WTC11 (cell line): ENCODE results near the gene SUGP2. TPM values are rescaled to one million over a fixed set of nuclear protein-coding genes. Genes with fewer than 3 reads are reported as not detected.
A peak's percentile ranks its signal among the peaks of the same experiment; 100 is the strongest.

Experiments
- ARID4B ChIP-seq: sonication (generic); formaldehyde crosslinking; IDR thresholded peaks from 2 replicates; pipeline ENCODE4 v1.8.0; 2023; ENCODE audit warnings: missing genetic modification reagents, mild to moderate bottlenecking, borderline replicate concordance
- ATF2 ChIP-seq: sonication (generic); formaldehyde crosslinking; IDR thresholded peaks from 2 replicates; pipeline ENCODE4 v1.8.1; 2022; ENCODE audit warnings: low read depth, missing genetic modification reagents, borderline replicate concordance
- ATF3 ChIP-seq: sonication (generic); formaldehyde crosslinking; conservative IDR thresholded peaks from 2 replicates; pipeline ENCODE4 v1.8.1; 2022; ENCODE audit warnings: mild to moderate bottlenecking, missing genetic modification reagents
- CBFB ChIP-seq: sonication (generic); formaldehyde crosslinking; IDR thresholded peaks from 2 replicates; pipeline ENCODE4 v1.8.1; 2022; ENCODE audit warnings: mild to moderate bottlenecking, low read depth, missing genetic modification reagents
- ETV6 ChIP-seq: sonication (generic); formaldehyde crosslinking; IDR thresholded peaks from 2 replicates; pipeline ENCODE4 v1.8.1; 2022; ENCODE audit warnings: mild to moderate bottlenecking, missing genetic modification reagents
- FOXJ3 ChIP-seq: sonication (generic); formaldehyde crosslinking; IDR thresholded peaks from 2 replicates; pipeline ENCODE4 v1.9.0; 2021; ENCODE audit warnings: missing genetic modification reagents, mild to moderate bottlenecking, borderline replicate concordance
- FOXK1 ChIP-seq: sonication (generic); formaldehyde crosslinking; IDR thresholded peaks from 2 replicates; pipeline ENCODE4 v1.8.0; 2022; ENCODE audit warnings: mild to moderate bottlenecking, moderate library complexity, missing genetic modification reagents
- GRHL2 ChIP-seq: fragments of 250-450 bp; sonication (Bioruptor Pico); IDR thresholded peaks from 2 replicates; pipeline ENCODE4 v1.8.0; 2022; ENCODE audit warnings: mild to moderate bottlenecking, moderate library complexity; ENCODE audit not compliant: insufficient replicate concordance, severe bottlenecking
- HMGA2 ChIP-seq: fragments of 250-450 bp; sonication (Bioruptor Pico); IDR thresholded peaks from 2 replicates; pipeline ENCODE4 v1.4.0; 2021; ENCODE audit warnings: mild to moderate bottlenecking, moderate library complexity
- HMGXB4 ChIP-seq: sonication (generic); formaldehyde crosslinking; IDR thresholded peaks from 2 replicates; pipeline ENCODE4 v1.8.1; 2023; ENCODE audit warnings: mild to moderate bottlenecking, moderate library complexity, missing genetic modification reagents
- JUN ChIP-seq: sonication (generic); formaldehyde crosslinking; IDR thresholded peaks from 2 replicates; pipeline ENCODE4 v1.8.0; 2023; ENCODE audit warnings: mild to moderate bottlenecking, missing genetic modification reagents
- MAX ChIP-seq: sonication (generic); formaldehyde crosslinking; IDR thresholded peaks from 2 replicates; pipeline ENCODE4 v1.8.0; 2022; ENCODE audit warnings: mild to moderate bottlenecking, missing genetic modification reagents
- MYBL2 ChIP-seq: sonication (generic); formaldehyde crosslinking; IDR thresholded peaks from 2 replicates; pipeline ENCODE4 v1.8.1; 2023; ENCODE audit warnings: mild to moderate bottlenecking, moderate library complexity, missing genetic modification reagents
- NR2C2 ChIP-seq: sonication (generic); formaldehyde crosslinking; IDR thresholded peaks from 2 replicates; pipeline ENCODE4 v1.8.0; 2022; ENCODE audit warnings: mild to moderate bottlenecking, missing genetic modification reagents
- OVOL2 ChIP-seq: fragments of 250-450 bp; sonication (Bioruptor Pico); IDR thresholded peaks from 2 replicates; pipeline ENCODE4 v1.9.0; 2021; ENCODE audit warnings: mild to moderate bottlenecking, borderline replicate concordance
- RELA ChIP-seq: sonication (generic); formaldehyde crosslinking; IDR thresholded peaks from 2 replicates; pipeline ENCODE4 v1.8.1; 2022; ENCODE audit warnings: missing genetic modification reagents, mild to moderate bottlenecking, borderline replicate concordance
- TEAD4 ChIP-seq: sonication (generic); formaldehyde crosslinking; IDR thresholded peaks from 2 replicates; pipeline ENCODE4 v1.8.0; 2022; ENCODE audit warnings: mild to moderate bottlenecking, missing genetic modification reagents
- USF2 ChIP-seq: sonication (generic); formaldehyde crosslinking; IDR thresholded peaks from 2 replicates; pipeline ENCODE4 v1.8.1; 2023; ENCODE audit warnings: mild to moderate bottlenecking, missing genetic modification reagents, moderate library complexity
- ZNF396 ChIP-seq: fragments of 250-450 bp; sonication (Bioruptor Pico); IDR thresholded peaks from 2 replicates; pipeline ENCODE4 v1.8.0; 2021; ENCODE audit warnings: mild to moderate bottlenecking, moderate library complexity, borderline replicate concordance
- ZNF512 ChIP-seq: sonication (generic); formaldehyde crosslinking; IDR thresholded peaks from 2 replicates; pipeline ENCODE4 v1.8.1; 2022; ENCODE audit warnings: missing genetic modification reagents, borderline replicate concordance
- total RNA-seq: library from RNA; stranded (reverse); gene quantifications from 3 replicates; pipeline ENCODE4 v1.2.3, GENCODE V29; 2021
- TF ChIP-seq, protein P1 (sequence below): sonication (generic); formaldehyde crosslinking; IDR thresholded peaks from 2 replicates; pipeline ENCODE4 v1.8.1; 2023; ENCODE audit warnings: mild to moderate bottlenecking, missing genetic modification reagents
- TF ChIP-seq, protein P2 (sequence below): fragments of 250-450 bp; sonication (Bioruptor Pico); IDR thresholded peaks from 2 replicates; pipeline ENCODE4 v1.9.0; 2021; ENCODE audit warnings: mild to moderate bottlenecking

Gene SUGP2
- total RNA-seq, 1 experiment from 2014 or later: 160 TPM

- TF ChIP-seq ATF3 (CRISPR knock-in tag) (no peak), FOXJ3 (CRISPR knock-in tag) (no peak), MYBL2 (CRISPR knock-in tag) (0 out of 2 replicates have a peak, but pooled peaks have one; percentile 40), RELA (CRISPR knock-in tag) (no peak), ZNF396 (CRISPR knock-in tag) (no peak), JUN (CRISPR knock-in tag) (no peak), CBFB (CRISPR knock-in tag) (no peak), GRHL2 (no peak), ZNF512 (CRISPR knock-in tag) (no peak), NR2C2 (CRISPR knock-in tag) (no peak), HMGA2 (CRISPR knock-in tag) (no peak), HMGXB4 (CRISPR knock-in tag) (no peak), ETV6 (CRISPR knock-in tag) (no peak), TEAD4 (CRISPR knock-in tag) (no peak), USF2 (no peak), MAX (CRISPR knock-in tag) (peak; percentile 82), ARID4B (peak; percentile 58; the same call in 1 of the 2 replicates), ATF2 (no peak), OVOL2 (no peak), FOXK1 (CRISPR knock-in tag) (0 out of 2 replicates have a peak, but pooled peaks have one; percentile 37)
- TF ChIP-seq, protein P1, sequence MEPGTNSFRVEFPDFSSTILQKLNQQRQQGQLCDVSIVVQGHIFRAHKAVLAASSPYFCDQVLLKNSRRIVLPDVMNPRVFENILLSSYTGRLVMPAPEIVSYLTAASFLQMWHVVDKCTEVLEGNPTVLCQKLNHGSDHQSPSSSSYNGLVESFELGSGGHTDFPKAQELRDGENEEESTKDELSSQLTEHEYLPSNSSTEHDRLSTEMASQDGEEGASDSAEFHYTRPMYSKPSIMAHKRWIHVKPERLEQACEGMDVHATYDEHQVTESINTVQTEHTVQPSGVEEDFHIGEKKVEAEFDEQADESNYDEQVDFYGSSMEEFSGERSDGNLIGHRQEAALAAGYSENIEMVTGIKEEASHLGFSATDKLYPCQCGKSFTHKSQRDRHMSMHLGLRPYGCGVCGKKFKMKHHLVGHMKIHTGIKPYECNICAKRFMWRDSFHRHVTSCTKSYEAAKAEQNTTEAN (CRISPR knock-in tag): no peak
- TF ChIP-seq, protein P2, sequence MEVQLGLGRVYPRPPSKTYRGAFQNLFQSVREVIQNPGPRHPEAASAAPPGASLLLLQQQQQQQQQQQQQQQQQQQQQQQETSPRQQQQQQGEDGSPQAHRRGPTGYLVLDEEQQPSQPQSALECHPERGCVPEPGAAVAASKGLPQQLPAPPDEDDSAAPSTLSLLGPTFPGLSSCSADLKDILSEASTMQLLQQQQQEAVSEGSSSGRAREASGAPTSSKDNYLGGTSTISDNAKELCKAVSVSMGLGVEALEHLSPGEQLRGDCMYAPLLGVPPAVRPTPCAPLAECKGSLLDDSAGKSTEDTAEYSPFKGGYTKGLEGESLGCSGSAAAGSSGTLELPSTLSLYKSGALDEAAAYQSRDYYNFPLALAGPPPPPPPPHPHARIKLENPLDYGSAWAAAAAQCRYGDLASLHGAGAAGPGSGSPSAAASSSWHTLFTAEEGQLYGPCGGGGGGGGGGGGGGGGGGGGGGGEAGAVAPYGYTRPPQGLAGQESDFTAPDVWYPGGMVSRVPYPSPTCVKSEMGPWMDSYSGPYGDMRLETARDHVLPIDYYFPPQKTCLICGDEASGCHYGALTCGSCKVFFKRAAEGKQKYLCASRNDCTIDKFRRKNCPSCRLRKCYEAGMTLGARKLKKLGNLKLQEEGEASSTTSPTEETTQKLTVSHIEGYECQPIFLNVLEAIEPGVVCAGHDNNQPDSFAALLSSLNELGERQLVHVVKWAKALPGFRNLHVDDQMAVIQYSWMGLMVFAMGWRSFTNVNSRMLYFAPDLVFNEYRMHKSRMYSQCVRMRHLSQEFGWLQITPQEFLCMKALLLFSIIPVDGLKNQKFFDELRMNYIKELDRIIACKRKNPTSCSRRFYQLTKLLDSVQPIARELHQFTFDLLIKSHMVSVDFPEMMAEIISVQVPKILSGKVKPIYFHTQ (CRISPR knock-in tag): peak; percentile 44; the same call in 1 of the 2 replicates
Measured at GRCh38 chr19:19063183-19064097, 30.1 kb upstream of the SUGP2 start, which contains the start of gene SLC25A42 (continued).
